WTC11 (cell line): ENCODE data around the gene TLR5. TPM values are rescaled to one million over a fixed set of nuclear protein-coding genes. Genes with fewer than 3 reads are reported as not detected.
A peak's percentile ranks its signal among the peaks of the same experiment; 100 is the strongest.

ENCODE experiments used
- ETV6 ChIP-seq: sonication (generic); formaldehyde crosslinking; IDR thresholded peaks from 2 replicates; pipeline ENCODE4 v1.8.1; 2022; ENCODE audit warnings: mild to moderate bottlenecking, missing genetic modification reagents
- GRHL2 ChIP-seq: fragments of 250-450 bp; sonication (Bioruptor Pico); IDR thresholded peaks from 2 replicates; pipeline ENCODE4 v1.8.0; 2022; ENCODE audit warnings: mild to moderate bottlenecking, moderate library complexity; ENCODE audit not compliant: insufficient replicate concordance, severe bottlenecking
- HMGA2 ChIP-seq: fragments of 250-450 bp; sonication (Bioruptor Pico); IDR thresholded peaks from 2 replicates; pipeline ENCODE4 v1.4.0; 2021; ENCODE audit warnings: mild to moderate bottlenecking, moderate library complexity
- IRF2 ChIP-seq: sonication (generic); formaldehyde crosslinking; IDR thresholded peaks from 2 replicates; pipeline ENCODE4 v1.8.0; 2022; ENCODE audit warnings: low read depth, missing genetic modification reagents, borderline replicate concordance
- NFATC4 ChIP-seq: fragments of 250-450 bp; sonication (Bioruptor Pico); IDR thresholded peaks from 2 replicates; pipeline ENCODE4 v1.9.0; 2021; ENCODE audit warnings: mild to moderate bottlenecking
- RORB ChIP-seq: fragments of 250-450 bp; sonication (Bioruptor Pico); IDR thresholded peaks from 2 replicates; pipeline ENCODE4 v1.9.0; 2021; ENCODE audit warnings: mild to moderate bottlenecking
- ZNF121 ChIP-seq: sonication (generic); formaldehyde crosslinking; IDR thresholded peaks from 2 replicates; pipeline ENCODE4 v1.8.0; 2023; ENCODE audit warnings: missing genetic modification reagents
- ZNF317 ChIP-seq: sonication (generic); formaldehyde crosslinking; IDR thresholded peaks from 2 replicates; pipeline ENCODE4 v1.8.1; 2023; ENCODE audit warnings: low read depth, mild to moderate bottlenecking, moderate library complexity, missing genetic modification reagents, borderline replicate concordance
- ZNF416 ChIP-seq: fragments of 250-450 bp; sonication (Bioruptor Pico); IDR thresholded peaks from 2 replicates; pipeline ENCODE4 v1.9.0; 2021; ENCODE audit warnings: mild to moderate bottlenecking, inconsistent platforms
- total RNA-seq: library from RNA; stranded (reverse); gene quantifications from 3 replicates; pipeline ENCODE4 v1.2.3, GENCODE V29; 2021
- TF ChIP-seq, protein P1 (sequence below): sonication (generic); formaldehyde crosslinking; IDR thresholded peaks from 2 replicates; pipeline ENCODE4 v1.8.1; 2022; ENCODE audit warnings: missing genetic modification reagents, borderline replicate concordance
- TF ChIP-seq, protein P2 (sequence below): fragments of 200-600 bp; IDR thresholded peaks from 2 replicates; pipeline ENCODE4 v1.8.0; 2022; ENCODE audit warnings: antibody characterized with exemption
- TF ChIP-seq, protein P3 (sequence below): fragments of 250-450 bp; sonication (Bioruptor Pico); IDR thresholded peaks from 2 replicates; pipeline ENCODE4 v1.9.0; 2021; ENCODE audit warnings: moderate library complexity, mild to moderate bottlenecking, inconsistent platforms, borderline replicate concordance
- TF ChIP-seq, protein P4 (sequence below): sonication (generic); formaldehyde crosslinking; IDR thresholded peaks from 2 replicates; pipeline ENCODE4 v1.8.1; 2023; ENCODE audit warnings: mild to moderate bottlenecking, missing genetic modification reagents, moderate library complexity
- TF ChIP-seq, protein P5 (sequence below): fragments of 250-450 bp; sonication (Bioruptor Pico); IDR thresholded peaks from 2 replicates; pipeline ENCODE4 v2.1.2; 2022; ENCODE audit warnings: mild to moderate bottlenecking, moderate library complexity
- TF ChIP-seq, protein P6 (sequence below): sonication (generic); formaldehyde crosslinking; IDR thresholded peaks from 2 replicates; pipeline ENCODE4 v1.8.0; 2022; ENCODE audit warnings: missing genetic modification reagents
- TF ChIP-seq, protein P7 (sequence below): sonication (generic); formaldehyde crosslinking; IDR thresholded peaks from 2 replicates; pipeline ENCODE4 v1.8.1; 2023; ENCODE audit warnings: mild to moderate bottlenecking, moderate library complexity, missing genetic modification reagents
- TF ChIP-seq, protein P8 (sequence below): sonication (generic); formaldehyde crosslinking; IDR thresholded peaks from 2 replicates; pipeline ENCODE4 v1.8.0; 2023; ENCODE audit warnings: missing genetic modification reagents, mild to moderate bottlenecking, borderline replicate concordance

TLR5 gene
- total RNA-seq, 1 experiment from 2014 or later = 0.46 TPM

DNA sequence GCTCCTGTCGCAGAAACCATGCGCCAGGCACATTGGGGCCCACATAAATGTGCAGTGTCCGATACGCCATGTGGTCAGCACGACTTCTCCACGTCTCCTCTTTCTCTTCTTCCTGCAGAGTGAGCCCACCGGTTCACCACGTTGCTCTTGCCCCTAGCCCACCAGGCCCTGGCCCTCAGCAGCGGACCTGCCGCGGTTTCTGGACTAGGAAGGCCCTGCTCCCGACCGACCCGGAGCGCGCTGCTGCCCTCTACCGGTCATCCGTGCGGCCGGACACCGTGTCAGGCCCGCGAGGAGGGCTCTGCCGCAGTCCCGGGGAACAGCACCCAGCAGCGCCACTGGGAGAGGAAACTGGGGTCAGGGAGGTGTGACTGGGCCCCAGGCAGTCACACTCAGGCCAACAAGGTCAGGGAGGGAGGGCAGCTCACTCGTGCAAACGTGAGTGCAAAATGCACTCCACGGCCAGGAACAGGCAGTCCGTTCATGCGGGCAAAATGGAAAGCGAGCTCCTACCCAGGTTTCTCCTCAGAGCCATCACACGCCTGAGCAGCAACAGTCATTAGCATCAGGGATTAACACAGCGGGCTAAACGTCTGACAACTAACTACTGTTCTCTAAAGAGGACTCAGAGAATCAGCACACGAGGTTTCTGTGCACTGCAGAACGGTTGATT, 13.7 kb downstream of the TLR5 start (continued):
- TF ChIP-seq, protein P1, sequence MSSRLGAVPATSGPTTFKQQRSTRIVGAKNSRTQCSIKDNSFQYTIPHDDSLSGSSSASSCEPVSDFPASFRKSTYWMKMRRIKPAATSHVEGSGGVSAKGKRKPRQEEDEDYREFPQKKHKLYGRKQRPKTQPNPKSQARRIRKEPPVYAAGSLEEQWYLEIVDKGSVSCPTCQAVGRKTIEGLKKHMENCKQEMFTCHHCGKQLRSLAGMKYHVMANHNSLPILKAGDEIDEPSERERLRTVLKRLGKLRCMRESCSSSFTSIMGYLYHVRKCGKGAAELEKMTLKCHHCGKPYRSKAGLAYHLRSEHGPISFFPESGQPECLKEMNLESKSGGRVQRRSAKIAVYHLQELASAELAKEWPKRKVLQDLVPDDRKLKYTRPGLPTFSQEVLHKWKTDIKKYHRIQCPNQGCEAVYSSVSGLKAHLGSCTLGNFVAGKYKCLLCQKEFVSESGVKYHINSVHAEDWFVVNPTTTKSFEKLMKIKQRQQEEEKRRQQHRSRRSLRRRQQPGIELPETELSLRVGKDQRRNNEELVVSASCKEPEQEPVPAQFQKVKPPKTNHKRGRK (CRISPR knock-in tag) = no peak
- TF ChIP-seq, protein P2, sequence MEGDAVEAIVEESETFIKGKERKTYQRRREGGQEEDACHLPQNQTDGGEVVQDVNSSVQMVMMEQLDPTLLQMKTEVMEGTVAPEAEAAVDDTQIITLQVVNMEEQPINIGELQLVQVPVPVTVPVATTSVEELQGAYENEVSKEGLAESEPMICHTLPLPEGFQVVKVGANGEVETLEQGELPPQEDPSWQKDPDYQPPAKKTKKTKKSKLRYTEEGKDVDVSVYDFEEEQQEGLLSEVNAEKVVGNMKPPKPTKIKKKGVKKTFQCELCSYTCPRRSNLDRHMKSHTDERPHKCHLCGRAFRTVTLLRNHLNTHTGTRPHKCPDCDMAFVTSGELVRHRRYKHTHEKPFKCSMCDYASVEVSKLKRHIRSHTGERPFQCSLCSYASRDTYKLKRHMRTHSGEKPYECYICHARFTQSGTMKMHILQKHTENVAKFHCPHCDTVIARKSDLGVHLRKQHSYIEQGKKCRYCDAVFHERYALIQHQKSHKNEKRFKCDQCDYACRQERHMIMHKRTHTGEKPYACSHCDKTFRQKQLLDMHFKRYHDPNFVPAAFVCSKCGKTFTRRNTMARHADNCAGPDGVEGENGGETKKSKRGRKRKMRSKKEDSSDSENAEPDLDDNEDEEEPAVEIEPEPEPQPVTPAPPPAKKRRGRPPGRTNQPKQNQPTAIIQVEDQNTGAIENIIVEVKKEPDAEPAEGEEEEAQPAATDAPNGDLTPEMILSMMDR = peak; percentile 81
- no peak for TF ChIP-seq ZNF317 (CRISPR knock-in tag)
- no peak for TF ChIP-seq IRF2 (CRISPR knock-in tag)
- TF ChIP-seq ZNF416 (CRISPR knock-in tag) = no peak
- TF ChIP-seq, protein P3, sequence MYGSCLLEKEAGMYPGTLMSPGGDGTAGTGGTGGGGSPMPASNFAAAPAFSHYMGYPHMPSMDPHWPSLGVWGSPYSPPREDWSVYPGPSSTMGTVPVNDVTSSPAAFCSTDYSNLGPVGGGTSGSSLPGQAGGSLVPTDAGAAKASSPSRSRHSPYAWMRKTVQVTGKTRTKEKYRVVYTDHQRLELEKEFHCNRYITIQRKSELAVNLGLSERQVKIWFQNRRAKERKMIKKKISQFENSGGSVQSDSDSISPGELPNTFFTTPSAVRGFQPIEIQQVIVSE (CRISPR knock-in tag) = no peak
- 0 out of 2 replicates have a peak, but pooled peaks have one; percentile 17 for TF ChIP-seq ETV6 (CRISPR knock-in tag)
- peak; percentile 23; the same call in 1 of the 2 replicates for TF ChIP-seq ZNF121
- TF ChIP-seq, protein P4, sequence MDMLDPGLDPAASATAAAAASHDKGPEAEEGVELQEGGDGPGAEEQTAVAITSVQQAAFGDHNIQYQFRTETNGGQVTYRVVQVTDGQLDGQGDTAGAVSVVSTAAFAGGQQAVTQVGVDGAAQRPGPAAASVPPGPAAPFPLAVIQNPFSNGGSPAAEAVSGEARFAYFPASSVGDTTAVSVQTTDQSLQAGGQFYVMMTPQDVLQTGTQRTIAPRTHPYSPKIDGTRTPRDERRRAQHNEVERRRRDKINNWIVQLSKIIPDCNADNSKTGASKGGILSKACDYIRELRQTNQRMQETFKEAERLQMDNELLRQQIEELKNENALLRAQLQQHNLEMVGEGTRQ (CRISPR knock-in tag) = no peak
- no peak for TF ChIP-seq HMGA2 (CRISPR knock-in tag)
- TF ChIP-seq NFATC4 (CRISPR knock-in tag) = no peak
- TF ChIP-seq, protein P5, sequence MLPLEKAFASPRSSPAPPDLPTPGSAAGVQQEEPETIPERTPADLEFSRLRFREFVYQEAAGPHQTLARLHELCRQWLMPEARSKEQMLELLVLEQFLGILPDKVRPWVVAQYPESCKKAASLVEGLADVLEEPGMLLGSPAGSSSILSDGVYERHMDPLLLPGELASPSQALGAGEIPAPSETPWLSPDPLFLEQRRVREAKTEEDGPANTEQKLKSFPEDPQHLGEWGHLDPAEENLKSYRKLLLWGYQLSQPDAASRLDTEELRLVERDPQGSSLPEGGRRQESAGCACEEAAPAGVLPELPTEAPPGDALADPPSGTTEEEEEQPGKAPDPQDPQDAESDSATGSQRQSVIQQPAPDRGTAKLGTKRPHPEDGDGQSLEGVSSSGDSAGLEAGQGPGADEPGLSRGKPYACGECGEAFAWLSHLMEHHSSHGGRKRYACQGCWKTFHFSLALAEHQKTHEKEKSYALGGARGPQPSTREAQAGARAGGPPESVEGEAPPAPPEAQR (CRISPR knock-in tag) = no peak
- TF ChIP-seq GRHL2 = no peak
- TF ChIP-seq, protein P6, sequence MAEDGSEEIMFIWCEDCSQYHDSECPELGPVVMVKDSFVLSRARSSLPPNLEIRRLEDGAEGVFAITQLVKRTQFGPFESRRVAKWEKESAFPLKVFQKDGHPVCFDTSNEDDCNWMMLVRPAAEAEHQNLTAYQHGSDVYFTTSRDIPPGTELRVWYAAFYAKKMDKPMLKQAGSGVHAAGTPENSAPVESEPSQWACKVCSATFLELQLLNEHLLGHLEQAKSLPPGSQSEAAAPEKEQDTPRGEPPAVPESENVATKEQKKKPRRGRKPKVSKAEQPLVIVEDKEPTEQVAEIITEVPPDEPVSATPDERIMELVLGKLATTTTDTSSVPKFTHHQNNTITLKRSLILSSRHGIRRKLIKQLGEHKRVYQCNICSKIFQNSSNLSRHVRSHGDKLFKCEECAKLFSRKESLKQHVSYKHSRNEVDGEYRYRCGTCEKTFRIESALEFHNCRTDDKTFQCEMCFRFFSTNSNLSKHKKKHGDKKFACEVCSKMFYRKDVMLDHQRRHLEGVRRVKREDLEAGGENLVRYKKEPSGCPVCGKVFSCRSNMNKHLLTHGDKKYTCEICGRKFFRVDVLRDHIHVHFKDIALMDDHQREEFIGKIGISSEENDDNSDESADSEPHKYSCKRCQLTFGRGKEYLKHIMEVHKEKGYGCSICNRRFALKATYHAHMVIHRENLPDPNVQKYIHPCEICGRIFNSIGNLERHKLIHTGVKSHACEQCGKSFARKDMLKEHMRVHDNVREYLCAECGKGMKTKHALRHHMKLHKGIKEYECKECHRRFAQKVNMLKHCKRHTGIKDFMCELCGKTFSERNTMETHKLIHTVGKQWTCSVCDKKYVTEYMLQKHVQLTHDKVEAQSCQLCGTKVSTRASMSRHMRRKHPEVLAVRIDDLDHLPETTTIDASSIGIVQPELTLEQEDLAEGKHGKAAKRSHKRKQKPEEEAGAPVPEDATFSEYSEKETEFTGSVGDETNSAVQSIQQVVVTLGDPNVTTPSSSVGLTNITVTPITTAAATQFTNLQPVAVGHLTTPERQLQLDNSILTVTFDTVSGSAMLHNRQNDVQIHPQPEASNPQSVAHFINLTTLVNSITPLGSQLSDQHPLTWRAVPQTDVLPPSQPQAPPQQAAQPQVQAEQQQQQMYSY (CRISPR knock-in tag) = no peak
- no peak for TF ChIP-seq RORB (CRISPR knock-in tag)
- TF ChIP-seq, protein P7, sequence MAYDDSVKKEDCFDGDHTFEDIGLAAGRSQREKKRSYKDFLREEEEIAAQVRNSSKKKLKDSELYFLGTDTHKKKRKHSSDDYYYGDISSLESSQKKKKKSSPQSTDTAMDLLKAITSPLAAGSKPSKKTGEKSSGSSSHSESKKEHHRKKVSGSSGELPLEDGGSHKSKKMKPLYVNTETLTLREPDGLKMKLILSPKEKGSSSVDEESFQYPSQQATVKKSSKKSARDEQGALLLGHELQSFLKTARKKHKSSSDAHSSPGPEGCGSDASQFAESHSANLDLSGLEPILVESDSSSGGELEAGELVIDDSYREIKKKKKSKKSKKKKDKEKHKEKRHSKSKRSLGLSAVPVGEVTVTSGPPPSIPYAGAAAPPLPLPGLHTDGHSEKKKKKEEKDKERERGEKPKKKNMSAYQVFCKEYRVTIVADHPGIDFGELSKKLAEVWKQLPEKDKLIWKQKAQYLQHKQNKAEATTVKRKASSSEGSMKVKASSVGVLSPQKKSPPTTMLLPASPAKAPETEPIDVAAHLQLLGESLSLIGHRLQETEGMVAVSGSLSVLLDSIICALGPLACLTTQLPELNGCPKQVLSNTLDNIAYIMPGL (CRISPR knock-in tag) = peak; percentile 95
- TF ChIP-seq, protein P8, sequence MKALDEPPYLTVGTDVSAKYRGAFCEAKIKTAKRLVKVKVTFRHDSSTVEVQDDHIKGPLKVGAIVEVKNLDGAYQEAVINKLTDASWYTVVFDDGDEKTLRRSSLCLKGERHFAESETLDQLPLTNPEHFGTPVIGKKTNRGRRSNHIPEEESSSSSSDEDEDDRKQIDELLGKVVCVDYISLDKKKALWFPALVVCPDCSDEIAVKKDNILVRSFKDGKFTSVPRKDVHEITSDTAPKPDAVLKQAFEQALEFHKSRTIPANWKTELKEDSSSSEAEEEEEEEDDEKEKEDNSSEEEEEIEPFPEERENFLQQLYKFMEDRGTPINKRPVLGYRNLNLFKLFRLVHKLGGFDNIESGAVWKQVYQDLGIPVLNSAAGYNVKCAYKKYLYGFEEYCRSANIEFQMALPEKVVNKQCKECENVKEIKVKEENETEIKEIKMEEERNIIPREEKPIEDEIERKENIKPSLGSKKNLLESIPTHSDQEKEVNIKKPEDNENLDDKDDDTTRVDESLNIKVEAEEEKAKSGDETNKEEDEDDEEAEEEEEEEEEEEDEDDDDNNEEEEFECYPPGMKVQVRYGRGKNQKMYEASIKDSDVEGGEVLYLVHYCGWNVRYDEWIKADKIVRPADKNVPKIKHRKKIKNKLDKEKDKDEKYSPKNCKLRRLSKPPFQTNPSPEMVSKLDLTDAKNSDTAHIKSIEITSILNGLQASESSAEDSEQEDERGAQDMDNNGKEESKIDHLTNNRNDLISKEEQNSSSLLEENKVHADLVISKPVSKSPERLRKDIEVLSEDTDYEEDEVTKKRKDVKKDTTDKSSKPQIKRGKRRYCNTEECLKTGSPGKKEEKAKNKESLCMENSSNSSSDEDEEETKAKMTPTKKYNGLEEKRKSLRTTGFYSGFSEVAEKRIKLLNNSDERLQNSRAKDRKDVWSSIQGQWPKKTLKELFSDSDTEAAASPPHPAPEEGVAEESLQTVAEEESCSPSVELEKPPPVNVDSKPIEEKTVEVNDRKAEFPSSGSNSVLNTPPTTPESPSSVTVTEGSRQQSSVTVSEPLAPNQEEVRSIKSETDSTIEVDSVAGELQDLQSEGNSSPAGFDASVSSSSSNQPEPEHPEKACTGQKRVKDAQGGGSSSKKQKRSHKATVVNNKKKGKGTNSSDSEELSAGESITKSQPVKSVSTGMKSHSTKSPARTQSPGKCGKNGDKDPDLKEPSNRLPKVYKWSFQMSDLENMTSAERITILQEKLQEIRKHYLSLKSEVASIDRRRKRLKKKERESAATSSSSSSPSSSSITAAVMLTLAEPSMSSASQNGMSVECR (CRISPR knock-in tag) = no peak
